H1 (cell line): ENCODE measurements around the gene C3orf49.

ENCODE experiments used
- EP300 ChIP-seq, 2 experiments: IDR thresholded peaks; 1 replicate in 1 of 2; 2 replicates in 1 of 2; pipeline ENCODE4 v1.6.1; 2011 to 2012; ENCODE audit warnings: low read depth in 2 of 2, low read length in 2 of 2, mild to moderate bottlenecking in 2 of 2, borderline replicate concordance in 1 of 2, inconsistent platforms in 1 of 2, moderate library complexity in 1 of 2
- EZH2 ChIP-seq: fragments of 200-600 bp; sonication (generic); IDR thresholded peaks from 2 replicates; pipeline ENCODE4 v1.7.1; 2012; ENCODE audit warnings: low read depth, mild to moderate bottlenecking, moderate library complexity, low read length, inconsistent platforms; ENCODE audit not compliant: severe bottlenecking
- GTF2F1 ChIP-seq: IDR thresholded peaks from 2 replicates; pipeline ENCODE4 v1.6.1; 2012; ENCODE audit warnings: low read depth, low read length, improper control_type of control experiment, borderline replicate concordance
- POLR2AphosphoS5 ChIP-seq: IDR thresholded peaks from 2 replicates; pipeline ENCODE4 v1.6.1; 2011; ENCODE audit warnings: low read depth, low read length
- RAD21 ChIP-seq, 2 experiments: IDR thresholded peaks in 1 of 2; conservative IDR thresholded peaks in 1 of 2; 2 replicates each; pipeline ENCODE4 v1.6.1; 2011; ENCODE audit warnings: low read depth in 2 of 2, low read length in 2 of 2, improper control_type of control experiment in 1 of 2, inconsistent platforms in 1 of 2, mild to moderate bottlenecking in 1 of 2, moderate library complexity in 1 of 2
- RXRA ChIP-seq: IDR thresholded peaks from 2 replicates; pipeline ENCODE4 v1.6.1; 2011; ENCODE audit warnings: low read depth, mild to moderate bottlenecking, low read length, moderate library complexity; ENCODE audit not compliant: insufficient read depth
- SP1 ChIP-seq: IDR thresholded peaks from 2 replicates; pipeline ENCODE4 v1.6.1; 2011; ENCODE audit warnings: low read depth, low read length
- YY1 ChIP-seq: IDR thresholded peaks from 2 replicates; pipeline ENCODE4 v1.6.1; 2011; ENCODE audit warnings: low read depth, mild to moderate bottlenecking, low read length
- TF ChIP-seq, protein P1 (sequence below), 3 experiments: IDR thresholded peaks; 1 replicate in 2 of 3; 2 replicates in 1 of 3; pipeline versions ENCODE4 v1.5.1 to v1.6.1; 2011; ENCODE audit warnings: low read length in 3 of 3, mild to moderate bottlenecking in 3 of 3, inconsistent platforms in 2 of 3, low read depth in 1 of 3, moderate library complexity in 1 of 3; ENCODE audit not compliant: insufficient read depth in 1 of 3; ENCODE audit errors: control extremely low read depth in 1 of 3

GRCh38 chr3:63845215-63845614 is 26.1 kb downstream of the C3orf49 start:
- no peak for TF ChIP-seq EZH2
- TF ChIP-seq POLR2AphosphoS5, result no peak
- no peak for TF ChIP-seq YY1
- TF ChIP-seq EP300 (IDR thresholded peaks at IDR 0.05; ENCODE audit: borderline replicate concordance in 1 of 2, low read depth in 2 of 2, low read length in 2 of 2), result no peak
- no peak for TF ChIP-seq SP1
- TF ChIP-seq, protein P1, sequence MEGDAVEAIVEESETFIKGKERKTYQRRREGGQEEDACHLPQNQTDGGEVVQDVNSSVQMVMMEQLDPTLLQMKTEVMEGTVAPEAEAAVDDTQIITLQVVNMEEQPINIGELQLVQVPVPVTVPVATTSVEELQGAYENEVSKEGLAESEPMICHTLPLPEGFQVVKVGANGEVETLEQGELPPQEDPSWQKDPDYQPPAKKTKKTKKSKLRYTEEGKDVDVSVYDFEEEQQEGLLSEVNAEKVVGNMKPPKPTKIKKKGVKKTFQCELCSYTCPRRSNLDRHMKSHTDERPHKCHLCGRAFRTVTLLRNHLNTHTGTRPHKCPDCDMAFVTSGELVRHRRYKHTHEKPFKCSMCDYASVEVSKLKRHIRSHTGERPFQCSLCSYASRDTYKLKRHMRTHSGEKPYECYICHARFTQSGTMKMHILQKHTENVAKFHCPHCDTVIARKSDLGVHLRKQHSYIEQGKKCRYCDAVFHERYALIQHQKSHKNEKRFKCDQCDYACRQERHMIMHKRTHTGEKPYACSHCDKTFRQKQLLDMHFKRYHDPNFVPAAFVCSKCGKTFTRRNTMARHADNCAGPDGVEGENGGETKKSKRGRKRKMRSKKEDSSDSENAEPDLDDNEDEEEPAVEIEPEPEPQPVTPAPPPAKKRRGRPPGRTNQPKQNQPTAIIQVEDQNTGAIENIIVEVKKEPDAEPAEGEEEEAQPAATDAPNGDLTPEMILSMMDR (IDR thresholded peaks at IDR 0.05; ENCODE audit: control extremely low read depth in 1 of 3, insufficient read depth in 1 of 3, low read depth in 1 of 3, low read length in 3 of 3), result no peak
- no peak for TF ChIP-seq GTF2F1
- no peak for TF ChIP-seq RXRA
- no peak for TF ChIP-seq RAD21 (IDR thresholded peaks at IDR 0.05 in 1 of 2, conservative IDR thresholded peaks at IDR 0.05 in 1 of 2; ENCODE audit: low read depth in 2 of 2, low read length in 2 of 2)
